Measurements from ENCODE around the gene GIGYF2. TPM values are rescaled to one million over a fixed set of nuclear protein-coding genes. Genes with fewer than 3 reads are reported as not detected.

GIGYF2 gene
- polyA plus RNA-seq, 1 of the 3 experiments (the other 2 are of a cell fraction) = 12.8 TPM

DNA sequence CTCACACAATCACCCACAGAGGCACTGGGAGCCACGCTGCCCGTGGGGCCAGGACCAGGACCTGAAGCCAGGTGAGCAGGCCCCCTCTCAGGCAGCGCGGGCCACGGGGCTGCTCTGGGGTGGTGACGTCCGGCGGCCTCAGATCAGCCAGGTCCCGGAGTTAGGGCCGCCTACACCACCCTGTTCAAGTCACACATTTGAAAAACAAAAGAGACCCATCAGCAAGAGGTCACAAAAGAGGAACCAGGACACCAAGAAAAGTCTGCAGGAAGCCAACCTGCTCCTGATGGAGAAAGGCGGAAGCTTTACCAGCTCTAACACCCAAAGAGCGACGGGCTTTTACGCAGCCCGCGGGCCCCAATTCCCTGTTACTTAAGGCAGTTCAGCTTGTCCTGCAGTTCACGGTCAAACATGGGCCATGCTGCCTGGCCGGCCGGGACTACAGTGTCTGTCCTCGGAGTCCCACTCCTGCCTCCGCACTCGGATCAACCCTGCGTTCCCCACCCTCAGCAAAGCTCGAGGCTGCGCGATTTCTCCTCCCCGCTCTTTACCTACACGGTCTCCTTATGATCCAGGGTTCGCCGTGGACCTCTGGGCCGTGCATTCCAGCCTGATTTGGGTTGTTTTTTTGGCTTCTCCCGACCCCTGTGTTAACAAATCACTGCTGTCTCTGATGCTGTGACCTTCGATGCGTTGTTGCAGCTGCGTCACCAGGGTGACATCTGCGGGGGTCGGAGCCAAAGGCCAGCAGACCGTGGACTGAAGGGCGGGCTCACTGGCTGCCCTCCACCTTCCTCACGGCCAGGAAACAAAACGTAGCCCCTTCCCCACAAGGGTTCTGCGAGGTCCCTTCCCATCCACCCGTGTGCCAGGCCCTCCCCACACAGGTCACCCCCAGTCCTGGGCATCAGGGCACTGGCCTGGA lies 203.9 kb downstream of the GIGYF2 start:
- no peak for DNase-seq
- CTCF ChIA-PET = no interaction called here

More for the DNA sequence above, 203.9 kb downstream of the GIGYF2 start:
- Histone ChIP-seq H3K9me2 (no peaks in the 10 kb centered on the region), H3K36me3 (replicated peaks in 1 of 2; ENCODE audit: control insufficient read depth in 1 of 2, insufficient read depth in 2 of 2, low read length in 1 of 2) (no peaks in the 10 kb centered on the region), H3K4me3 (ENCODE audit: low read depth in 2 of 2, low read length in 1 of 2) (no peak overlapping the region), H3F3A (replicated peaks; ENCODE audit: insufficient read depth) (peaks cover 3% of the 10 kb centered on the region), H3K9ac (peak overlapping the region; percentile 48; the same call in 1 of the 2 replicates), H3K27me3 (ENCODE audit: insufficient read depth) (no peaks in the 10 kb centered on the region), H3K4me2 (peak overlapping the region; percentile 70), H3K27ac (ENCODE audit: low read depth in 2 of 2, low read length in 1 of 2) (peak overlapping the region in 1 of 2 experiments; percentile 70; a peak in 2 of 4 replicates), H3K9me3 (no peaks in the 10 kb centered on the region), H4K20me1 (ENCODE audit: insufficient read depth) (no peaks in the 10 kb centered on the region), H3K4me1 (ENCODE audit: control insufficient read depth in 1 of 2, insufficient read depth in 2 of 2, low read depth in 1 of 2, low read length in 1 of 2) (peaks cover 0 to 12% of the 10 kb centered on the region in 2 experiments; a peak in 3 of 4 replicates), H3K79me2 (ENCODE audit: insufficient read depth) (no peaks in the 10 kb centered on the region), H2AFZ (ENCODE audit: low read depth) (peak overlapping the region; percentile 74; the same call in 1 of the 2 replicates)
- POLR2A ChIA-PET = no interaction called here
- TF ChIP-seq, protein P1, sequence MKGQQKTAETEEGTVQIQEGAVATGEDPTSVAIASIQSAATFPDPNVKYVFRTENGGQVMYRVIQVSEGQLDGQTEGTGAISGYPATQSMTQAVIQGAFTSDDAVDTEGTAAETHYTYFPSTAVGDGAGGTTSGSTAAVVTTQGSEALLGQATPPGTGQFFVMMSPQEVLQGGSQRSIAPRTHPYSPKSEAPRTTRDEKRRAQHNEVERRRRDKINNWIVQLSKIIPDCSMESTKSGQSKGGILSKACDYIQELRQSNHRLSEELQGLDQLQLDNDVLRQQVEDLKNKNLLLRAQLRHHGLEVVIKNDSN (IDR thresholded peaks at IDR 0.05; ENCODE audit: borderline replicate concordance, low read depth) = no peak
- no peak for TF ChIP-seq TEAD4 (IDR thresholded peaks at IDR 0.05; ENCODE audit: borderline replicate concordance, insufficient read depth)
- TF ChIP-seq JUND (IDR thresholded peaks at IDR 0.05) = no peak
- no peak for TF ChIP-seq ELF1 (IDR thresholded peaks at IDR 0.05)
- TF ChIP-seq POLR2AphosphoS5 (IDR thresholded peaks at IDR 0.05; ENCODE audit: low read depth, low read length) = no peak
- TF ChIP-seq NRF1 (IDR thresholded peaks at IDR 0.05; ENCODE audit: low read depth, low read length) = no peak
- no peak for TF ChIP-seq TCF12 (IDR thresholded peaks at IDR 0.05)
- TF ChIP-seq, protein P2, sequence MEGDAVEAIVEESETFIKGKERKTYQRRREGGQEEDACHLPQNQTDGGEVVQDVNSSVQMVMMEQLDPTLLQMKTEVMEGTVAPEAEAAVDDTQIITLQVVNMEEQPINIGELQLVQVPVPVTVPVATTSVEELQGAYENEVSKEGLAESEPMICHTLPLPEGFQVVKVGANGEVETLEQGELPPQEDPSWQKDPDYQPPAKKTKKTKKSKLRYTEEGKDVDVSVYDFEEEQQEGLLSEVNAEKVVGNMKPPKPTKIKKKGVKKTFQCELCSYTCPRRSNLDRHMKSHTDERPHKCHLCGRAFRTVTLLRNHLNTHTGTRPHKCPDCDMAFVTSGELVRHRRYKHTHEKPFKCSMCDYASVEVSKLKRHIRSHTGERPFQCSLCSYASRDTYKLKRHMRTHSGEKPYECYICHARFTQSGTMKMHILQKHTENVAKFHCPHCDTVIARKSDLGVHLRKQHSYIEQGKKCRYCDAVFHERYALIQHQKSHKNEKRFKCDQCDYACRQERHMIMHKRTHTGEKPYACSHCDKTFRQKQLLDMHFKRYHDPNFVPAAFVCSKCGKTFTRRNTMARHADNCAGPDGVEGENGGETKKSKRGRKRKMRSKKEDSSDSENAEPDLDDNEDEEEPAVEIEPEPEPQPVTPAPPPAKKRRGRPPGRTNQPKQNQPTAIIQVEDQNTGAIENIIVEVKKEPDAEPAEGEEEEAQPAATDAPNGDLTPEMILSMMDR (IDR thresholded peaks at IDR 0.05) = no peak
- no peak for TF ChIP-seq FOXM1 (IDR thresholded peaks at IDR 0.05; ENCODE audit: low read depth)
- TF ChIP-seq, protein P3, sequence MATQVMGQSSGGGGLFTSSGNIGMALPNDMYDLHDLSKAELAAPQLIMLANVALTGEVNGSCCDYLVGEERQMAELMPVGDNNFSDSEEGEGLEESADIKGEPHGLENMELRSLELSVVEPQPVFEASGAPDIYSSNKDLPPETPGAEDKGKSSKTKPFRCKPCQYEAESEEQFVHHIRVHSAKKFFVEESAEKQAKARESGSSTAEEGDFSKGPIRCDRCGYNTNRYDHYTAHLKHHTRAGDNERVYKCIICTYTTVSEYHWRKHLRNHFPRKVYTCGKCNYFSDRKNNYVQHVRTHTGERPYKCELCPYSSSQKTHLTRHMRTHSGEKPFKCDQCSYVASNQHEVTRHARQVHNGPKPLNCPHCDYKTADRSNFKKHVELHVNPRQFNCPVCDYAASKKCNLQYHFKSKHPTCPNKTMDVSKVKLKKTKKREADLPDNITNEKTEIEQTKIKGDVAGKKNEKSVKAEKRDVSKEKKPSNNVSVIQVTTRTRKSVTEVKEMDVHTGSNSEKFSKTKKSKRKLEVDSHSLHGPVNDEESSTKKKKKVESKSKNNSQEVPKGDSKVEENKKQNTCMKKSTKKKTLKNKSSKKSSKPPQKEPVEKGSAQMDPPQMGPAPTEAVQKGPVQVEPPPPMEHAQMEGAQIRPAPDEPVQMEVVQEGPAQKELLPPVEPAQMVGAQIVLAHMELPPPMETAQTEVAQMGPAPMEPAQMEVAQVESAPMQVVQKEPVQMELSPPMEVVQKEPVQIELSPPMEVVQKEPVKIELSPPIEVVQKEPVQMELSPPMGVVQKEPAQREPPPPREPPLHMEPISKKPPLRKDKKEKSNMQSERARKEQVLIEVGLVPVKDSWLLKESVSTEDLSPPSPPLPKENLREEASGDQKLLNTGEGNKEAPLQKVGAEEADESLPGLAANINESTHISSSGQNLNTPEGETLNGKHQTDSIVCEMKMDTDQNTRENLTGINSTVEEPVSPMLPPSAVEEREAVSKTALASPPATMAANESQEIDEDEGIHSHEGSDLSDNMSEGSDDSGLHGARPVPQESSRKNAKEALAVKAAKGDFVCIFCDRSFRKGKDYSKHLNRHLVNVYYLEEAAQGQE (IDR thresholded peaks at IDR 0.05; ENCODE audit: low read depth, low read length) = no peak
- TF ChIP-seq GATA2 (CRISPR knock-in tag; IDR thresholded peaks at IDR 0.05) = no peak
- no peak for TF ChIP-seq EZH2phosphoT487 (IDR thresholded peaks at IDR 0.05; ENCODE audit: borderline replicate concordance, low read depth)
- TF ChIP-seq, protein P4, sequence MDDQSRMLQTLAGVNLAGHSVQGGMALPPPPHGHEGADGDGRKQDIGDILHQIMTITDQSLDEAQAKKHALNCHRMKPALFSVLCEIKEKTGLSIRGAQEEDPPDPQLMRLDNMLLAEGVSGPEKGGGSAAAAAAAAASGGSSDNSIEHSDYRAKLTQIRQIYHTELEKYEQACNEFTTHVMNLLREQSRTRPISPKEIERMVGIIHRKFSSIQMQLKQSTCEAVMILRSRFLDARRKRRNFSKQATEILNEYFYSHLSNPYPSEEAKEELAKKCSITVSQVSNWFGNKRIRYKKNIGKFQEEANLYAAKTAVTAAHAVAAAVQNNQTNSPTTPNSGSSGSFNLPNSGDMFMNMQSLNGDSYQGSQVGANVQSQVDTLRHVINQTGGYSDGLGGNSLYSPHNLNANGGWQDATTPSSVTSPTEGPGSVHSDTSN (IDR thresholded peaks at IDR 0.05) = no peak
- WGBS (ENCODE audit: low lambda C conversion rate) = 92% methylated on average over 38 of the region's 43 CpGs
